GM19328 (cell line): ENCODE data around the gene IL32.

ENCODE experiments used
- ATAC-seq: cut with Tn5 transposase; IDR thresholded peaks from one replicate; pipeline ENCODE4 v1.9.1; 2021; ENCODE audit warnings: mild to moderate bottlenecking, moderate library complexity; ENCODE audit not compliant: unreplicated experiment

The IL32 gene

GRCh38 chr16:3113765-3114479 lies 48.5 kb downstream of the IL32 start:
- no peak for ATAC-seq

- ATAC-seq, result no peak
These were observed 49.6 kb downstream of the IL32 start for GRCh38 chr16:3115003-3115402.

GRCh38 chr16:3115561-3115960 lies 50.1 kb downstream of the IL32 start:
- no peak for ATAC-seq

GRCh38 chr16:3118204-3118790 lies 52.9 kb downstream of the IL32 start:
- ATAC-seq, result no peak

- ATAC-seq, result no peak
These were observed 53.4 kb downstream of the IL32 start for GRCh38 chr16:3118846-3119245.
